Fibroblast of lung (primary cell): Measurements from ENCODE around the gene DUS2. TPM values are rescaled to one million over a fixed set of nuclear protein-coding genes. Genes with fewer than 3 reads are reported as not detected.
A peak's percentile ranks its signal among the peaks of the same experiment; 100 is the strongest.
"Not testable (repeated sequence)": the region's sequence is repeated elsewhere in the genome, so short reads cannot be mapped to it uniquely, and the experiment has no call there.

Experiments
- DNase-seq, 2 donors: peaks; one replicate each; pipeline versions ENCODE4 v3.0.0 to v3.0.0-alpha.2; 2010; ENCODE audit warnings: low read depth in 2 of 2
- H2AFZ ChIP-seq: 2 replicates; pipeline ENCODE4 v1.5.1; 2012; ENCODE audit warnings: low read length, control low read depth, inconsistent platforms
- H3K27ac ChIP-seq: 2 replicates; pipeline ENCODE4 v1.5.1; 2011; ENCODE audit warnings: low read length, control low read depth; ENCODE audit not compliant: insufficient read depth
- H3K27me3 ChIP-seq: 2 replicates; pipeline ENCODE4 v1.5.1; 2011; ENCODE audit warnings: mild to moderate bottlenecking, low read length; ENCODE audit not compliant: control insufficient read depth, insufficient read depth
- H3K36me3 ChIP-seq: 2 replicates; pipeline ENCODE4 v1.5.1; 2011; ENCODE audit warnings: low read length; ENCODE audit not compliant: control insufficient read depth, insufficient read depth
- H3K4me1 ChIP-seq: 2 replicates; pipeline ENCODE4 v1.5.1; 2011; ENCODE audit warnings: low read length; ENCODE audit not compliant: control insufficient read depth, insufficient read depth; ENCODE audit errors: extremely low read depth
- H3K4me2 ChIP-seq: 2 replicates; pipeline ENCODE4 v1.5.1; 2011; ENCODE audit warnings: low read length, control low read depth; ENCODE audit not compliant: insufficient read depth; ENCODE audit errors: extremely low read depth
- H3K4me3 ChIP-seq, 4 experiments: fragments of 200-600 bp in 1 of 4; sonication (generic) in 1 of 4; replicated peaks in 1 of 4; 2 replicates each; pipeline ENCODE4 v1.5.1; 2011 to 2016; ENCODE audit warnings: low read length in 4 of 4, low read depth in 3 of 4, mild to moderate bottlenecking in 3 of 4, control low read depth in 2 of 4, inconsistent platforms in 1 of 4, mixed read lengths in 1 of 4; ENCODE audit not compliant: insufficient read depth in 1 of 4; ENCODE audit errors: control extremely low read depth in 1 of 4
- H3K79me2 ChIP-seq: 2 replicates; pipeline ENCODE4 v1.5.1; 2012; ENCODE audit warnings: mild to moderate bottlenecking, low read length, inconsistent platforms; ENCODE audit not compliant: control insufficient read depth, insufficient read depth
- H3K9ac ChIP-seq: 2 replicates; pipeline ENCODE4 v1.5.1; 2011; ENCODE audit warnings: mild to moderate bottlenecking, low read length, control low read depth; ENCODE audit not compliant: insufficient read depth
- H3K9me3 ChIP-seq: 2 replicates; pipeline ENCODE4 v1.5.1; 2012; ENCODE audit warnings: low read depth, low read length; ENCODE audit not compliant: control insufficient read depth, insufficient read depth
- H4K20me1 ChIP-seq: 2 replicates; pipeline ENCODE4 v1.5.1; 2011; ENCODE audit warnings: low read length; ENCODE audit not compliant: control insufficient read depth, insufficient read depth; ENCODE audit errors: extremely low read depth
- CTCF ChIP-seq, 2 donors: IDR thresholded peaks in 1 of 2; conservative IDR thresholded peaks in 1 of 2; 1 replicate in 1 of 2; 2 replicates in 1 of 2; pipeline ENCODE4 v1.5.1; 2011 to 2012; ENCODE audit warnings: low read length in 2 of 2, control low read depth in 1 of 2, inconsistent platforms in 1 of 2, low read depth in 1 of 2, mild to moderate bottlenecking in 1 of 2
- EZH2 ChIP-seq: IDR thresholded peaks from 2 replicates; pipeline ENCODE4 v1.5.1; 2012; ENCODE audit warnings: low read length, control low read depth, mild to moderate bottlenecking; ENCODE audit errors: missing control alignments
- polyA plus RNA-seq, 2 donors: library from polyadenylated mRNA; depleted of rRNA in 1 of 2; stranded (reverse) in 1 of 2; unstranded in 1 of 2; fragments of >200 nt; gene quantifications; 2 replicates each; pipeline ENCODE4 v1.2.1, GENCODE V29; 2011 to 2012; ENCODE audit warnings: missing spikeins in 1 of 2
- total RNA-seq: library from RNA; depleted of rRNA; stranded (reverse); fragments of >200 nt; gene quantifications from 2 replicates; pipeline ENCODE4 v1.2.1, GENCODE V29; 2014

The DUS2 gene
- total and polyA plus RNA-seq, 2 donors (not counting 1 experiment from before 2014, with no cell fraction given), result 10.2 to 16.8 TPM

GRCh38 chr16:68005211-68005610 lies 17.9 kb upstream of the DUS2 start:
- Histone ChIP-seq H3K9ac (no peak overlapping the region), H3K36me3 (no peaks in the 10 kb centered on the region), H3K4me1 (no peaks in the 10 kb centered on the region), H3K9me3 (no peaks in the 10 kb centered on the region), H3K27ac (no peak overlapping the region), H3K79me2 (no peaks in the 10 kb centered on the region), H3K4me3 (no peak overlapping the region), H2AFZ (no peak overlapping the region), H3K27me3 (no peaks in the 10 kb centered on the region), H4K20me1 (no peaks in the 10 kb centered on the region), H3K4me2 (no peak overlapping the region)
- no peak for DNase-seq
- TF ChIP-seq EZH2, result no peak
- TF ChIP-seq CTCF (conservative IDR thresholded peaks at IDR 0.05 in 1 of 2, IDR thresholded peaks at IDR 0.05 in 1 of 2; ENCODE audit: low read depth in 1 of 2, low read length in 2 of 2), result no peak

GRCh38 chr16:68005786-68006286 lies 17.2 kb upstream of the DUS2 start:
- Histone ChIP-seq H2AFZ (no peak overlapping the region), H3K27me3 (no peaks in the 10 kb centered on the region), H3K4me3 (no peak overlapping the region), H4K20me1 (no peaks in the 10 kb centered on the region), H3K4me2 (no peak overlapping the region), H3K36me3 (no peaks in the 10 kb centered on the region), H3K9me3 (no peaks in the 10 kb centered on the region), H3K27ac (no peak overlapping the region), H3K9ac (no peak overlapping the region), H3K4me1 (no peaks in the 10 kb centered on the region), H3K79me2 (no peaks in the 10 kb centered on the region)
- TF ChIP-seq EZH2 (no peak), CTCF (conservative IDR thresholded peaks at IDR 0.05 in 1 of 2, IDR thresholded peaks at IDR 0.05 in 1 of 2; ENCODE audit: low read depth in 1 of 2, low read length in 2 of 2) (no peak)
- peak in 1 of 2 donors; percentile 14 for DNase-seq

GRCh38 chr16:68009157-68009735 lies 13.8 kb upstream of the DUS2 start:
- TF ChIP-seq EZH2 (no peak), CTCF (conservative IDR thresholded peaks at IDR 0.05 in 1 of 2, IDR thresholded peaks at IDR 0.05 in 1 of 2; ENCODE audit: low read depth in 1 of 2, low read length in 2 of 2) (no peak)
- Histone ChIP-seq H3K36me3 (no peaks in the 10 kb centered on the region), H2AFZ (no peak overlapping the region), H3K4me1 (no peaks in the 10 kb centered on the region), H3K9ac (no peak overlapping the region), H3K4me2 (no peak overlapping the region), H3K4me3 (no peak overlapping the region), H4K20me1 (no peaks in the 10 kb centered on the region), H3K9me3 (no peaks in the 10 kb centered on the region), H3K27me3 (no peaks in the 10 kb centered on the region), H3K27ac (no peak overlapping the region), H3K79me2 (no peaks in the 10 kb centered on the region)
- DNase-seq, result no peak

- H3K27ac ChIP-seq, result not testable (repeated sequence)
These were observed 13.2 kb upstream of the DUS2 start for GRCh38 chr16:68009872-68010271.

More at GRCh38 chr16:68009872-68010271, 13.2 kb upstream of the DUS2 start:
- H3K9ac ChIP-seq, H2AFZ ChIP-seq, H3K36me3 ChIP-seq, H3K79me2 ChIP-seq, H3K4me3 ChIP-seq, H3K4me1 ChIP-seq, H4K20me1 ChIP-seq, H3K27me3 ChIP-seq, H3K9me3 ChIP-seq, DNase-seq, H3K4me2 ChIP-seq: not testable (repeated sequence)
